ENCODE measurements around the gene PHLPP1.

DNA sequence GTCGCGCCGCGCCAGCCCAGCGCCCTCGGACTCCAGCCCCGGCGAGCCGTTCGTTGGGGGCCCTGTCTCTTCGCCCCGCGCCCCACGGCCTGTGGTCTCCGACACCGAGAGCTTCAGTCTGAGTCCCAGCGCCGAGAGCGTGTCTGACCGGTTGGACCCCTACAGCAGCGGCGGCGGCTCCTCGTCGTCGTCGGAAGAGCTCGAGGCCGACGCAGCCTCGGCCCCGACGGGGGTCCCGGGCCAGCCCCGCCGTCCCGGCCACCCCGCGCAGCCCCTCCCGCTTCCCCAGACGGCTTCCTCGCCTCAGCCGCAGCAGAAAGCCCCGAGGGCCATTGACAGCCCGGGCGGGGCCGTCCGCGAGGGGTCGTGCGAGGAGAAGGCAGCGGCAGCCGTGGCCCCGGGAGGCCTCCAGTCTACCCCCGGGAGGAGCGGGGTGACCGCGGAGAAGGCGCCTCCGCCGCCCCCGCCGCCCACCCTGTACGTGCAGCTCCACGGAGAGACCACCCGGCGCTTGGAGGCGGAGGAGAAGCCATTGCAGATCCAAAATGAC lies 1.4 kb downstream of the PHLPP1 start:
- TF ChIP-seq, protein P1, sequence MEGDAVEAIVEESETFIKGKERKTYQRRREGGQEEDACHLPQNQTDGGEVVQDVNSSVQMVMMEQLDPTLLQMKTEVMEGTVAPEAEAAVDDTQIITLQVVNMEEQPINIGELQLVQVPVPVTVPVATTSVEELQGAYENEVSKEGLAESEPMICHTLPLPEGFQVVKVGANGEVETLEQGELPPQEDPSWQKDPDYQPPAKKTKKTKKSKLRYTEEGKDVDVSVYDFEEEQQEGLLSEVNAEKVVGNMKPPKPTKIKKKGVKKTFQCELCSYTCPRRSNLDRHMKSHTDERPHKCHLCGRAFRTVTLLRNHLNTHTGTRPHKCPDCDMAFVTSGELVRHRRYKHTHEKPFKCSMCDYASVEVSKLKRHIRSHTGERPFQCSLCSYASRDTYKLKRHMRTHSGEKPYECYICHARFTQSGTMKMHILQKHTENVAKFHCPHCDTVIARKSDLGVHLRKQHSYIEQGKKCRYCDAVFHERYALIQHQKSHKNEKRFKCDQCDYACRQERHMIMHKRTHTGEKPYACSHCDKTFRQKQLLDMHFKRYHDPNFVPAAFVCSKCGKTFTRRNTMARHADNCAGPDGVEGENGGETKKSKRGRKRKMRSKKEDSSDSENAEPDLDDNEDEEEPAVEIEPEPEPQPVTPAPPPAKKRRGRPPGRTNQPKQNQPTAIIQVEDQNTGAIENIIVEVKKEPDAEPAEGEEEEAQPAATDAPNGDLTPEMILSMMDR (conservative IDR thresholded peaks at IDR 0.05; ENCODE audit: low read depth, low read length), result no peak; the same call in 1 of the 2 replicates
- TF ChIP-seq EZH2 (IDR thresholded peaks at IDR 0.05; ENCODE audit: borderline replicate concordance, low read depth, low read length, poor library complexity, severe bottlenecking), result no peak
